ENCODE results near the gene ERFL. TPM values are rescaled to one million over a fixed set of nuclear protein-coding genes. Genes with fewer than 3 reads are reported as not detected.

ERFL gene
- total and polyA plus RNA-seq, 12 donors, result 0.10 TPM; not detected in 11

GRCh38 chr19:41906271-41906670 lies 22.0 kb downstream of the ERFL start:
- no peak for DNase-seq
- Histone ChIP-seq H3K27ac (no peak overlapping the region), H3K4me3 (no peak overlapping the region), H3K36me3 (replicated peaks in 1 of 2) (peaks cover 0 to 57% of the 10 kb centered on the region in 2 donors), H3K9me3 (replicated peaks in 1 of 3) (no peaks in the 10 kb centered on the region), H3K4me1 (replicated peaks in 1 of 2) (no peaks in the 10 kb centered on the region), H3K27me3 (no peaks in the 10 kb centered on the region)
- intact Hi-C loops (cut with DNase I), result no loop called here
- WGBS, 4 donors, result 77 to 83% (median 82%) methylated on average over 4 to 9 of the region's 9 CpGs
- TF ChIP-seq POLR2A (IDR thresholded peaks at IDR 0.05) (no peak), CTCF (IDR thresholded peaks at IDR 0.05) (no peak)

DNA sequence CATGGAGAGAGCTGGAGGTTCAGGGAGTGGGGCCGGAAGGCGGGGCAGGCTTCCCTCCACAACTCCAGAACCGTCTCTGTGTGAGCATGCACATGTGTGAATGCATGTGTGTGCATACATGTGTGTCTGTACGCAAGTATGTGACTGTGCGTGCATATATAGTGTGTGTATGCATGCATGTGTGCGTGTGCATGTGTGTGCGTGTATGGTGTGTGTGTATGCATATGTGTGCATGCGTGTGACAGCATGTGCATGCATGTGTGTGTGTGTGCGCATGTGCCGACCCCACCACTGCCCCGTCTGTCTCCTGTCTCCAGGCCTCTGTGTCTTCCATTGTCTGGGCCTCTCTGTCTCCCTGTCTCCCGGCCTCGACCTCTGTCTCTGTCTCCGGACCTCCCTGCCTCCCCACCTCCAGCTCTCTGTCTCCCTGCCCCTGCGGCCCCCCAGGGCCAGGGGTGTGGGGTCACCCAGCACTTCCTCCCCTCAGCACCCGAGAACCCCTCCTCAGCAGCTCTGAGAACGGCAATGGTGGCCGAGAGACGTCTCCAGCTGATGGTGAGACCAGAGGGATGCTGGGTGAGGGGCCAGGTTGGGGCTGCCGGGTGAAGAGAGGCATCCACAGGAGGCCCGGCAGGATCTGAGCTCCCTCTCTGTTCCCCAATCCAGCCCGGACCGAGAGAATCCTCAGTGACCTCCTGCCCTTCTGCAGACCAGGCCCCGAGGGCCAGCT lies 22.8 kb downstream of the ERFL start:
- 87 to 90% (median 90%) methylated on average over 15 to 24 of the region's 24 CpGs for WGBS, 4 donors
- peaks cover 0 to 64% of the 10 kb centered on the region in 2 donors for H3K36me3 ChIP-seq (replicated peaks in 1 of 2)

GRCh38 chr19:41904118-41904870 lies 24.0 kb downstream of the ERFL start:
- H3K4me3 ChIP-seq, result no peak overlapping the region
- H3K4me1 ChIP-seq (replicated peaks in 1 of 2), result no peaks in the 10 kb centered on the region
- 90 to 95% (median 92%) methylated on average over 25 to 30 of the region's 30 CpGs for WGBS, 4 donors
- peaks cover 0 to 75% of the 10 kb centered on the region in 2 donors for H3K36me3 ChIP-seq (replicated peaks in 1 of 2)
- no peaks in the 10 kb centered on the region for H3K27me3 ChIP-seq
- H3K9me3 ChIP-seq (replicated peaks in 1 of 3), result no peaks in the 10 kb centered on the region
- H3K27ac ChIP-seq, result no peak overlapping the region
- intact Hi-C loops (cut with DNase I), result no loop called here
- TF ChIP-seq POLR2A (IDR thresholded peaks at IDR 0.05), result no peak
- TF ChIP-seq CTCF (IDR thresholded peaks at IDR 0.05), result no peak
- no peak for DNase-seq

More for the DNA sequence above, 22.8 kb downstream of the ERFL start:
- no peak overlapping the region for H3K27ac ChIP-seq
- no peaks in the 10 kb centered on the region for H3K9me3 ChIP-seq (replicated peaks in 1 of 3)
- H3K4me3 ChIP-seq, result no peak overlapping the region
- H3K27me3 ChIP-seq, result no peaks in the 10 kb centered on the region
- H3K4me1 ChIP-seq (replicated peaks in 1 of 2), result no peaks in the 10 kb centered on the region
- no peak for TF ChIP-seq CTCF (IDR thresholded peaks at IDR 0.05)
- no peak for DNase-seq
- intact Hi-C loops (cut with DNase I), result no loop called here

DNA sequence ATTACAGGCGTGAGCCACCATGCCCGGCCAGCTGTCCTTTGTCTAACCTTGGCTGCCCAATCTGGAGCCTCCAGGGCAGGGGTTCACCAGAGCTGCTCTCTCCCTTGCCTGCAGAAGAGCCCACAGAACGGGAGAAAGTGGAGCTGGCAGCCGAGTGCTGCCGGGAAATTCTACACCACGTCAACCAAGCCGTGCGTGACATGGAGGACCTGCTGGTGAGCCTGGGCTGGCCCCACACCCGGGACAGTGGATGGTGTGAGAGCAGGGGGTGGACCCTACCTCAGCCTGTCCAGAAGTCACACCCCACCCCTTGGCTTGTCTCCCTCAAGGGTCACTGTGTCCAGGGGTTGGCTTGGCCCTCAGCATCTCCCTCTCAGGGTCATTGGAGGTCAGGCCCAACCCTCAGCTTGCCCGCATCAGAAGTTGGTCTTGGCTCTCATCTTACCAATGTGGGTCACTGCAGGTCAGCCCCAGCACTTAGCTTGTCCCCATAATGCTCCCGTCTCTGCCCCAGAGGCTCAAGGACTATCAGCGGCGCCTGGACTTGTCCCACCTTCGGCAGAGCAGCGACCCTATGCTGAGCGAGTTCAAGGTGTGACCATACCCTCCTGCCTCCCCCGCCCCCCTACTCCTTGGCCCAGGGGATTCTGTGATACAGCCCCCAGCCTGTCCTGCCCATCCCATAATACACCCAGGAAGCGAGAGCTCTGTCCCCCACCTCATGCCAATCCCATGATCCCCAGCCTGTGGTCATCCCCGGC lies 24.9 kb downstream of the ERFL start:
- DNase-seq, result no peak
- Histone ChIP-seq H3K27ac (no peak overlapping the region), H3K36me3 (replicated peaks in 1 of 2) (peaks cover 0 to 84% of the 10 kb centered on the region in 2 donors), H3K4me3 (no peak overlapping the region), H3K9me3 (replicated peaks in 1 of 3) (no peaks in the 10 kb centered on the region), H3K27me3 (no peaks in the 10 kb centered on the region), H3K4me1 (replicated peaks in 1 of 2) (no peaks in the 10 kb centered on the region)
- intact Hi-C loops (cut with DNase I), result no loop called here
- 89 to 95% (median 92%) methylated on average over 15 to 19 of the region's 19 CpGs for WGBS, 4 donors
- no peak for TF ChIP-seq CTCF (IDR thresholded peaks at IDR 0.05)
- no peak for TF ChIP-seq POLR2A (IDR thresholded peaks at IDR 0.05)

Data from adrenal gland (tissue), 12 donors.